KMS-11 (cell line): ENCODE results near the gene CDH5.

Source experiments
- H2AFZ ChIP-seq: fragments of 200-600 bp; sonication (generic); 2 replicates; pipeline ENCODE4 v1.6.1; 2016; ENCODE audit warnings: antibody characterized with exemption, mixed run types, low read depth
- H3K27ac ChIP-seq: fragments of 200-600 bp; sonication (generic); 2 replicates; pipeline ENCODE4 v1.6.1; 2016; ENCODE audit warnings: mild to moderate bottlenecking, mixed run types
- H3K27me3 ChIP-seq: fragments of 200-600 bp; sonication (generic); 2 replicates; pipeline ENCODE4 v1.6.1; 2017; ENCODE audit warnings: mild to moderate bottlenecking, low read depth, mixed run types, moderate library complexity; ENCODE audit not compliant: insufficient read depth
- H3K36me3 ChIP-seq: fragments of 200-600 bp; sonication (generic); 2 replicates; pipeline ENCODE4 v1.6.1; 2017; ENCODE audit warnings: mild to moderate bottlenecking, mixed run types; ENCODE audit not compliant: insufficient read depth
- H3K4me1 ChIP-seq: fragments of 200-600 bp; sonication (generic); 2 replicates; pipeline ENCODE4 v1.6.1; 2016; ENCODE audit warnings: mild to moderate bottlenecking, low read depth, mixed run types; ENCODE audit not compliant: poor library complexity, severe bottlenecking
- H3K4me2 ChIP-seq: fragments of 200-600 bp; sonication (generic); 2 replicates; pipeline ENCODE4 v1.7.0; 2016; ENCODE audit warnings: mild to moderate bottlenecking, mixed run types
- H3K4me3 ChIP-seq: fragments of 200-600 bp; sonication (generic); IDR thresholded peaks from 2 replicates; pipeline ENCODE4 v1.6.1; 2017; ENCODE audit warnings: low read depth, low read length, mixed read lengths; ENCODE audit not compliant: insufficient read depth
- H3K79me2 ChIP-seq: fragments of 200-600 bp; sonication (generic); 2 replicates; pipeline ENCODE4 v1.6.1; 2016; ENCODE audit warnings: low read depth, mixed run types; ENCODE audit not compliant: insufficient read depth
- H3K9ac ChIP-seq: fragments of 200-600 bp; sonication (generic); 2 replicates; pipeline ENCODE4 v1.6.1; 2016; ENCODE audit warnings: mild to moderate bottlenecking, mixed run types
- H4K20me1 ChIP-seq: fragments of 200-600 bp; sonication (generic); 2 replicates; pipeline ENCODE4 v1.6.1; 2016; ENCODE audit warnings: mild to moderate bottlenecking, mixed run types; ENCODE audit not compliant: insufficient read depth
- TF ChIP-seq, protein P1 (sequence below): fragments of 200-600 bp; sonication (generic); conservative IDR thresholded peaks from 2 replicates; pipeline ENCODE4 v1.6.1; 2017; ENCODE audit warnings: low read depth, mild to moderate bottlenecking, antibody characterized with exemption, low read length, moderate library complexity, mixed read lengths

The CDH5 gene

DNA sequence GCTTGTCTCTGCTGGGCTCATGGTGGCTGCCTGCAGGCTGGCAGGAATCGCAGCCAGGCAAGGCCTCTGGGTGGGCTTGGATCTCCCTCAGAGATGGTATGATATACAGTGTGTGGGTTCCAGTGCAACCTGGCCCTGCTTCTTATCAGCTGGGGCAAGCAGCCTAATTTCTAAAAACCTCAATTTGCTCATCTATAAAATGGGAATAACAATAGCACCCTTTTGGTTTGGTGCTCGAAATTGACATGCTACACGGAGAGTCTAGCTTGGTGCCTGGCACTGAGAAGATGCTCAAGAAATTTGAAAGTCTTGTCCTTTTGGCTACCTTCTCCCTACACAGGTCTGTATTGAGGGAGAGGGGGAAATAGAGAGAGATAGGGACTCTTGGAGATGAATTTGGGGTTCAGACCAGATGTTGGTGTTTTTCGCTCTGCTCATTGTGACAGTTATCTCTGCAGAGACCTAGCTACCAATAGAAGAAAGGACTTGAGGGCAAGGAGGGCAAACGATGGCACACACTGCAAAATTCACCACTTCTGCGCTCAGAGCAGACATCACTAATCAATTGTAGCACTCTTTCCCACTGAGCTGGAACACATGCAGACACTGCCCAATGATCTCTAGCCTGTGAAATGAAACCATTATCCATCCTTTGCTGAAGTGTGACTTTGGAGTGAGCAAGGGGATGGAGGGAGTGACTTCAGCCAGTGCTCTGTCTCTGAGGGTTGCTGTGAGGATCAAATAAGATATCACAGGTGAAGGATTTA lies 76.2 kb downstream of the CDH5 start:
- no peak overlapping the region for H3K9ac ChIP-seq
- H3K27ac ChIP-seq: no peak overlapping the region
- H3K36me3 ChIP-seq: no peaks in the 10 kb centered on the region
- no peak overlapping the region for H2AFZ ChIP-seq
- H4K20me1 ChIP-seq: no peaks in the 10 kb centered on the region
- H3K79me2 ChIP-seq: no peaks in the 10 kb centered on the region
- TF ChIP-seq, protein P1, sequence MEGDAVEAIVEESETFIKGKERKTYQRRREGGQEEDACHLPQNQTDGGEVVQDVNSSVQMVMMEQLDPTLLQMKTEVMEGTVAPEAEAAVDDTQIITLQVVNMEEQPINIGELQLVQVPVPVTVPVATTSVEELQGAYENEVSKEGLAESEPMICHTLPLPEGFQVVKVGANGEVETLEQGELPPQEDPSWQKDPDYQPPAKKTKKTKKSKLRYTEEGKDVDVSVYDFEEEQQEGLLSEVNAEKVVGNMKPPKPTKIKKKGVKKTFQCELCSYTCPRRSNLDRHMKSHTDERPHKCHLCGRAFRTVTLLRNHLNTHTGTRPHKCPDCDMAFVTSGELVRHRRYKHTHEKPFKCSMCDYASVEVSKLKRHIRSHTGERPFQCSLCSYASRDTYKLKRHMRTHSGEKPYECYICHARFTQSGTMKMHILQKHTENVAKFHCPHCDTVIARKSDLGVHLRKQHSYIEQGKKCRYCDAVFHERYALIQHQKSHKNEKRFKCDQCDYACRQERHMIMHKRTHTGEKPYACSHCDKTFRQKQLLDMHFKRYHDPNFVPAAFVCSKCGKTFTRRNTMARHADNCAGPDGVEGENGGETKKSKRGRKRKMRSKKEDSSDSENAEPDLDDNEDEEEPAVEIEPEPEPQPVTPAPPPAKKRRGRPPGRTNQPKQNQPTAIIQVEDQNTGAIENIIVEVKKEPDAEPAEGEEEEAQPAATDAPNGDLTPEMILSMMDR: no peak
- no peaks in the 10 kb centered on the region for H3K4me1 ChIP-seq
- H3K4me2 ChIP-seq: no peak overlapping the region
- no peak overlapping the region for H3K4me3 ChIP-seq
- no peaks in the 10 kb centered on the region for H3K27me3 ChIP-seq

GRCh38 chr16:66443269-66443652 lies 76.8 kb downstream of the CDH5 start:
- Histone ChIP-seq H2AFZ (no peak overlapping the region), H3K4me3 (no peak overlapping the region)

DNA sequence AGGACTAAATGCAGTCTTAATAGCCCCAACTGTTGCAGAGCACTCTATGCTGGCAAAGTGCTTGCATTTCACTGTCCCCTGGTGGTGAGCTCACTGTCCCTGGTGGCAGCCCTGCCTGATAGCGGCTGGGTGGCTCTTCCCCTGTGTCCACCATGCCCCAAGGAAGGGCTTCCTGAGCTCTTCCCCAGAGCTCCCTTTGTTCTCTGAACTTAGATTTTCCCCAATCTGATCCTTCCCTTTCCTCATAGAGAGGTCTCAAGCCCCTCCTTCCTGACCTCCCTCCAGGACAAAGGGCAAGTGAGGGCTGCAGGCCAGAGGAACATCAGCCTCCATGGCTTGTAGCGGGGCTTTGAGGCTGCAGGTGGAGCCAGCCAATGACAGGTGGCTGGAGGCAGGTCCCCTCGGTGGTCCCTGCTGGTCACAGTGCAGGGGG lies 77.6 kb downstream of the CDH5 start:
- Histone ChIP-seq H4K20me1 (no peaks in the 10 kb centered on the region), H3K27ac (no peak overlapping the region), H3K4me3 (no peak overlapping the region), H2AFZ (no peak overlapping the region), H3K4me1 (no peaks in the 10 kb centered on the region), H3K36me3 (no peaks in the 10 kb centered on the region), H3K9ac (no peak overlapping the region), H3K4me2 (no peak overlapping the region), H3K79me2 (no peaks in the 10 kb centered on the region), H3K27me3 (no peaks in the 10 kb centered on the region)
- TF ChIP-seq, protein P1: no peak

More at GRCh38 chr16:66443269-66443652, 76.8 kb downstream of the CDH5 start:
- H3K27me3 ChIP-seq: no peaks in the 10 kb centered on the region
- H3K4me1 ChIP-seq: no peaks in the 10 kb centered on the region
- no peak overlapping the region for H3K27ac ChIP-seq
- TF ChIP-seq, protein P1: no peak
- no peaks in the 10 kb centered on the region for H4K20me1 ChIP-seq
- no peaks in the 10 kb centered on the region for H3K79me2 ChIP-seq
- H3K9ac ChIP-seq: no peak overlapping the region
- H3K4me2 ChIP-seq: no peak overlapping the region
- H3K36me3 ChIP-seq: no peaks in the 10 kb centered on the region

GRCh38 chr16:66446737-66447136 lies 80.2 kb downstream of the CDH5 start:
- no peaks in the 10 kb centered on the region for H3K27me3 ChIP-seq
- no peaks in the 10 kb centered on the region for H3K36me3 ChIP-seq
- H3K4me3 ChIP-seq: no peak overlapping the region
- TF ChIP-seq, protein P1: no peak
- H3K27ac ChIP-seq: no peak overlapping the region
- H2AFZ ChIP-seq: no peak overlapping the region
- H3K4me2 ChIP-seq: no peak overlapping the region
- H3K9ac ChIP-seq: no peak overlapping the region
- H3K79me2 ChIP-seq: no peaks in the 10 kb centered on the region
- no peaks in the 10 kb centered on the region for H3K4me1 ChIP-seq
- H4K20me1 ChIP-seq: no peaks in the 10 kb centered on the region
